Upper lobe of left lung (tissue), 4 donors: ENCODE data around the gene MAT1A.

Experiments
- POLR2A ChIP-seq, 4 donors: fragments of 450-650 bp; IDR thresholded peaks; one replicate each; pipeline ENCODE4 v1.5.1; 2016 to 2017; ENCODE audit warnings: antibody characterized with exemption in 4 of 4, mild to moderate bottlenecking in 2 of 4
- TF ChIP-seq, protein P1 (sequence below), 6 experiments: fragments of 450-650 bp in 4 of 6; fragments of 200-600 bp in 2 of 6; sonication (generic) in 2 of 6; IDR thresholded peaks; one replicate each; pipeline ENCODE4 v1.5.1; 2016 to 2019; ENCODE audit warnings: antibody characterized with exemption in 6 of 6

DNA sequence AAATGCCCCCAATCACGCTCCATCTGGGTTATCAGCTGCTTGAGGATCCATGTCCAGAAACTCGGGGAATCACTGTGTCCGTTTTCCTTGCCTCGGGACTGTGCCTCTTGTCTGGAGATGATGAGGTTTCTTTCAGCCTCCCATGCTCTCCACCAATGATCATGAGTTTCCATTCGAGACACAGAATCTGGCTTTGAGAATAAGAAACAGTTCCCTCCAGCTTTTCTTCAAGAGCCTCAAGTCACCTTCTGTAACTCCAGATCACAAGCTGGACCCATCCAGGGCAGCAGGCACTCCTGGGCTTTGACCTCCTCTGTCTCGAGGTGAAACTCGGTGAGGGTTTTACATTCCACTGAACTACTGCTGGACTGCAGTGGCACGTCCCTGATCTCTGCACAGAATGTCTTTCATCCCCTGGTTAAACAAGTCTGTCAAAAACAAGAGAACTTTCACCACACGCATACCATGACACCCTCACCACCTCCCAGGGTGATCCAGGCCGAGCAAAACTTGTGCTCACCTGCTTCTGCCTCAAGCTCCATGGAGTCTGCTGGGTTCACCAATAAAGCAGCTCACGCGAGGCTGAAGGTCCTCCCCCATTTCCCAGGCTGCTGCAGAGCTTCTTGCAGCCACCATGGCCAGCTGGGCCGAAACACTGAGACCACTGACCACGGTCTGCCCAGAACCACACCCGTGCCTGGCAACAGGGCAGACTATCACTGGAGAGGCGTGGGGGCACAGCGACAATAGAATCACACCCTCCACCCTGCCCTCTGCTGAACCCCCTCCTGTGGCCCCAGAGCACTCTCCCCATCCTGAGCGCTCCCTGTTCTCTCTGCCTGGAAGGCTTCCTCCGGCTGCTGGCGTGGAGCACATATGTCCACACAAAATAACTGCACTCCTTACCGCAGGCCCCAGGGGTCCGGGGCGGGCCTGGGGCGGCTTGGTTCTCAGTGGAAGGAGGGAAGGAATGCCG, 25.1 kb downstream of the MAT1A start:
- no peak for TF ChIP-seq POLR2A (IDR thresholded peaks at IDR 0.05)
- TF ChIP-seq, protein P1, sequence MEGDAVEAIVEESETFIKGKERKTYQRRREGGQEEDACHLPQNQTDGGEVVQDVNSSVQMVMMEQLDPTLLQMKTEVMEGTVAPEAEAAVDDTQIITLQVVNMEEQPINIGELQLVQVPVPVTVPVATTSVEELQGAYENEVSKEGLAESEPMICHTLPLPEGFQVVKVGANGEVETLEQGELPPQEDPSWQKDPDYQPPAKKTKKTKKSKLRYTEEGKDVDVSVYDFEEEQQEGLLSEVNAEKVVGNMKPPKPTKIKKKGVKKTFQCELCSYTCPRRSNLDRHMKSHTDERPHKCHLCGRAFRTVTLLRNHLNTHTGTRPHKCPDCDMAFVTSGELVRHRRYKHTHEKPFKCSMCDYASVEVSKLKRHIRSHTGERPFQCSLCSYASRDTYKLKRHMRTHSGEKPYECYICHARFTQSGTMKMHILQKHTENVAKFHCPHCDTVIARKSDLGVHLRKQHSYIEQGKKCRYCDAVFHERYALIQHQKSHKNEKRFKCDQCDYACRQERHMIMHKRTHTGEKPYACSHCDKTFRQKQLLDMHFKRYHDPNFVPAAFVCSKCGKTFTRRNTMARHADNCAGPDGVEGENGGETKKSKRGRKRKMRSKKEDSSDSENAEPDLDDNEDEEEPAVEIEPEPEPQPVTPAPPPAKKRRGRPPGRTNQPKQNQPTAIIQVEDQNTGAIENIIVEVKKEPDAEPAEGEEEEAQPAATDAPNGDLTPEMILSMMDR (IDR thresholded peaks at IDR 0.05), result no peak
